OCI-M1 (cell line): Measurements from ENCODE around the gene CCDC77.

Experiments
- DNase-seq: peaks from one replicate; lab custom pipeline; 2025; lab: John Stamatoyannopoulos, UW

Gene CCDC77

GRCh38 chr12:480831-481816 is 79.7 kb downstream of the CCDC77 start:
- DNase-seq = no peak

GRCh38 chr12:482061-482460 is 80.6 kb downstream of the CCDC77 start:
- DNase-seq = no peak

GRCh38 chr12:484096-484495 is 82.7 kb downstream of the CCDC77 start:
- DNase-seq = no peak

GRCh38 chr12:490260-490659 is 88.8 kb downstream of the CCDC77 start:
- peak; percentile 24 for DNase-seq
